Cardiac muscle cell (in vitro differentiated cells and primary cell): ENCODE data around the gene OR5K2. TPM values are rescaled to one million over a fixed set of nuclear protein-coding genes. Genes with fewer than 3 reads are reported as not detected.

Experiments
- DNase-seq, 2 donors: peaks; one replicate each; pipeline versions ENCODE4 v3.0.0 to v3.0.0-alpha.2; 2010 to 2017; ENCODE audit warnings: low read depth in 1 of 2, low spot score in 1 of 2
- H3K27ac ChIP-seq: fragments of 200-600 bp; sonication (generic); 2 replicates; pipeline ENCODE4 v1.5.1; 2016
- H3K27me3 ChIP-seq: fragments of 200-600 bp; sonication (generic); 2 replicates; pipeline ENCODE4 v1.6.0; 2016; ENCODE audit warnings: control low read depth
- H3K36me3 ChIP-seq: fragments of 200-600 bp; sonication (generic); 2 replicates; pipeline ENCODE4 v1.5.1; 2016; ENCODE audit warnings: control low read depth
- H3K4me1 ChIP-seq: fragments of 200-600 bp; sonication (generic); 2 replicates; pipeline ENCODE4 v1.8.1; 2017; ENCODE audit warnings: low read depth, mild to moderate bottlenecking, mixed run types
- H3K4me3 ChIP-seq: fragments of 200-600 bp; sonication (generic); 2 replicates; pipeline ENCODE4 v1.5.1; 2016; ENCODE audit warnings: mild to moderate bottlenecking
- H3K9me3 ChIP-seq: fragments of 200-600 bp; sonication (generic); 2 replicates; pipeline ENCODE4 v1.5.1; 2017; ENCODE audit warnings: low read depth, mild to moderate bottlenecking, control low read depth
- polyA plus RNA-seq: library from polyadenylated mRNA; unstranded; fragments of >200 nt; fragmentation: Nextera tagmentation; extraction: Ambion mirVana; gene quantifications from 2 replicates; pipeline ENCODE4 v1.2.1, GENCODE V29; 2016
- total RNA-seq: library from RNA; depleted of rRNA; stranded (reverse); fragments of >200 nt; gene quantifications from 2 replicates; pipeline ENCODE4 v1.2.3, GENCODE V29; 2016
- TF ChIP-seq, protein P1 (sequence below): IDR thresholded peaks from 2 replicates; pipeline ENCODE4 v1.5.1; 2012; ENCODE audit warnings: low read depth, mild to moderate bottlenecking, low read length

Gene OR5K2
- total and polyA plus RNA-seq, 2 experiments from 2014 or later = not detected

DNA sequence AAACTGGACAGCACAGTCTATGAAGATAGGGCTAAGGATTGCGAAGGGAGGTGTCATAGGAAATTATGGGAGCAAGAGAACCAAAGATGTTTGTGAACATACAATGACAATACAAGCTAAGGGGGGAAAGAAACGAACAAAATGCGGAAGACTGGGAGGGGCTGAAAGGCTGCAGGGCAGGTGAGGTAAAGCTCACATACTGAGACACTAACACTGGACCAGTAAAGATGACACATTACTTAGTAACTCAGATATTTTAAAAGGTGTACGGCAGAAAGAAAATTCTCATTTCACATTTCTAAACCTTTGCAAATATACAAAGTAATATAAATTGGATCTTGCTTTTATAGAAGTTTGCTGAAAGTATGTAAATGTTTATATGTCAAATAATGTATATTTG is 15.1 kb downstream of the OR5K2 start:
- no peak for DNase-seq
- Histone ChIP-seq H3K9me3 (no peaks in the 10 kb centered on the region), H3K4me3 (no peak overlapping the region), H3K36me3 (peaks cover 14% of the 10 kb centered on the region), H3K4me1 (peaks cover 8% of the 10 kb centered on the region), H3K27ac (no peak overlapping the region), H3K27me3 (no peaks in the 10 kb centered on the region)
- TF ChIP-seq, protein P1, sequence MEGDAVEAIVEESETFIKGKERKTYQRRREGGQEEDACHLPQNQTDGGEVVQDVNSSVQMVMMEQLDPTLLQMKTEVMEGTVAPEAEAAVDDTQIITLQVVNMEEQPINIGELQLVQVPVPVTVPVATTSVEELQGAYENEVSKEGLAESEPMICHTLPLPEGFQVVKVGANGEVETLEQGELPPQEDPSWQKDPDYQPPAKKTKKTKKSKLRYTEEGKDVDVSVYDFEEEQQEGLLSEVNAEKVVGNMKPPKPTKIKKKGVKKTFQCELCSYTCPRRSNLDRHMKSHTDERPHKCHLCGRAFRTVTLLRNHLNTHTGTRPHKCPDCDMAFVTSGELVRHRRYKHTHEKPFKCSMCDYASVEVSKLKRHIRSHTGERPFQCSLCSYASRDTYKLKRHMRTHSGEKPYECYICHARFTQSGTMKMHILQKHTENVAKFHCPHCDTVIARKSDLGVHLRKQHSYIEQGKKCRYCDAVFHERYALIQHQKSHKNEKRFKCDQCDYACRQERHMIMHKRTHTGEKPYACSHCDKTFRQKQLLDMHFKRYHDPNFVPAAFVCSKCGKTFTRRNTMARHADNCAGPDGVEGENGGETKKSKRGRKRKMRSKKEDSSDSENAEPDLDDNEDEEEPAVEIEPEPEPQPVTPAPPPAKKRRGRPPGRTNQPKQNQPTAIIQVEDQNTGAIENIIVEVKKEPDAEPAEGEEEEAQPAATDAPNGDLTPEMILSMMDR = no peak

DNA sequence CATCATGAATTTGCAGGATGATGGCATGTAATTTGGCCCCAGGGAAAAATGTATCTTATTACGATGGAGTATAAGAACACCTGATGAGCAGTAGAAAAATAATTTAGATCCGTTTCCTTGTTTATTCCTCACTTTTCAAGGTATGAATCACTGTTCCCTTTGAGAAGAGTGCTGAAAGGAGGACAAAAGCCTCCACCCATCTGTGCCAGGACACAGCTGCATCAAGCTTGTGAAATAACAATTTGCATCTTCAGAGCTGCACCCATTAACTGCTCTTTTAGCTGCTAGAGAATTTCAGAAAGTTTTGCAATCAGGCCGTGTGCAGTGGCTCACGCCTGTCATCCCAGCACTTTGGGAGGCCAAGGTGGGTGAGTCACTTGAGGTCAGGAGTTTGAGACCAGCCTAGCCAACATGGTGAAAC is 15.6 kb downstream of the OR5K2 start:
- no peak overlapping the region for H3K4me3 ChIP-seq
- DNase-seq = peak in 1 of 2 donors; percentile 79

DNA sequence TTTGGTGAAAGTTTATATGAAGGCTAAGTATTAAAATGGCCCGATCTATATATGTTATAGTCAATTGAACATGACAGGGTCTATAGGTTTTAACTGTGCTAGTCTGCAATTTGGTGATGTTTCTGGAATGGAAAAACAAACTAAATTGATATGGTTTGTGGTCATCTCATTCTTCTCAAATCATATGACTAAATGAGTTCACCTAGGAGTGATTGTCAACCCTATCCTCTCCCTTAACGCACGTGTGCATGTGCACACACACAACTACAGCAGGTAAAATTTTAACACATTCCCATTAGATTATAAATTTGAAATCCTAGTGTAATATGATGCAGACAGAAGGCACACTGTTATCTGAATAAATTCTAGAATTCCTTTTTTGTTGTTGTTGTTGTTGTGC is 16.3 kb downstream of the OR5K2 start:
- DNase-seq = no peak
- Histone ChIP-seq H3K27ac (no peak overlapping the region), H3K9me3 (no peaks in the 10 kb centered on the region), H3K4me3 (no peak overlapping the region), H3K36me3 (peaks cover 14% of the 10 kb centered on the region), H3K27me3 (no peaks in the 10 kb centered on the region), H3K4me1 (peaks cover 8% of the 10 kb centered on the region)
- TF ChIP-seq, protein P1 = no peak

More for the DNA sequence above, 15.6 kb downstream of the OR5K2 start:
- Histone ChIP-seq H3K9me3 (no peaks in the 10 kb centered on the region), H3K4me1 (peaks cover 8% of the 10 kb centered on the region), H3K27me3 (no peaks in the 10 kb centered on the region), H3K27ac (no peak overlapping the region), H3K36me3 (peaks cover 14% of the 10 kb centered on the region)
- TF ChIP-seq, protein P1 = no peak

DNA sequence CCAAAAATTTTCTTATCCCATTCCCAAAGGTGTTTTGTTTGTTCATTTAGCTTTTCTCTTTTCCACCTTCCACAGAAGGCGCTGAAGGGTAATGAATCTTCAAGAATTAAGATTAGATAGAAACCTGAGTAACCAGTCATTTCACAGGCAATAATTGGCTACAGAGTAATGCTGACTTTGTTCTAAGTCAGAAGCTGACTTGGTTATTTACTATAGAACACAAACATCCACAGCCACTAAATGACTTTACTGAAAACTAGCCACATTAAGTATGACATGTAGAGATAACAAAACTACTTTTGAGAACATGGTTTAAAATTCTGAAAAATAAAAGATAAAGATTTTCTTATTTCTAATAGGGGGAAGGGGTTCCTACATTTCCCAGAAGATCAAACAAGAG is 17.5 kb downstream of the OR5K2 start:
- Histone ChIP-seq H3K27ac (no peak overlapping the region), H3K4me1 (peaks cover 8% of the 10 kb centered on the region), H3K9me3 (no peaks in the 10 kb centered on the region), H3K36me3 (peaks cover 14% of the 10 kb centered on the region), H3K27me3 (no peaks in the 10 kb centered on the region), H3K4me3 (no peak overlapping the region)
- TF ChIP-seq, protein P1 = no peak
- DNase-seq = no peak

DNA sequence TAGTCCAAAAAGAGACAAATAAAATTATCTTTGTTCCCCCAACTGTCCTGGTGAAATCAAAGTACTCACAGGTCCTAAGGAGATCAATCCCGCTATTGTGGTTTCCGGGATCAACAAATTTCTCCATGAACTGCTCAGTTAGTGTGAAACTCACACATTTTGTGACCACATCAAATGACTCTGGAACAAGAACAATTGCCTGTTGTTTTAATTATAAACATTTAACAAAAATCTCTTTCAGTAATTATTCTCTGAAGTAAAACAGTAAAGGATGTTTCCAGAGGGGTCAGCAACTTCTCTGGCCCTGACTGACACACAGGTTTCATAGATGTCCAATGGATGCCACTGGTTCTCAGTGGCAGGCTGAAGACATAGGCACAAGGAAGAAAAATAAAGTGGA is 21.3 kb downstream of the OR5K2 start:
- H3K4me1 ChIP-seq = peaks cover 13% of the 10 kb centered on the region
- H3K4me3 ChIP-seq = no peak overlapping the region
- TF ChIP-seq, protein P1 = no peak
- no peaks in the 10 kb centered on the region for H3K27me3 ChIP-seq
- H3K9me3 ChIP-seq = no peaks in the 10 kb centered on the region
- H3K36me3 ChIP-seq = peaks cover 14% of the 10 kb centered on the region
- DNase-seq = no peak
- H3K27ac ChIP-seq = no peak overlapping the region

DNA sequence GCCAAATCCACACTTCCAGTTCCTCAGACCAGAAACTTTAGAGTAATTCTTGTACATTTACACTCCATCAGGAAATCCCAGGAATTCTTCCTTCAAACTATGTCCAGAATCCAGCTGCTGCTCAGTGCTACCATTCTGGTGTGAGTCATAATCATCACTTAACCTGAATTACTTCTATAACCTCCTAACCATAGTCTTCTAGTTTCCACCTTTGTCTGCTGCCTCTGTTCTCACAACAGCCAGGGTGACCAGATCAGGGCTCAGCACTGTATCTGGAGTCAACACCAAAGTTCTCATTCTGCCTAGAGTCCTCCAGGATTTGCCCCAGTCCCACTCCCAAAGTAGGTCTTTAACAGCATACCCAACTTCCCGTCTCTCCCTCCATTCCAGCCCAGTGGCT is 21.9 kb downstream of the OR5K2 start:
- H3K36me3 ChIP-seq = peaks cover 14% of the 10 kb centered on the region
- no peak for DNase-seq

More for the DNA sequence above, 21.9 kb downstream of the OR5K2 start:
- Histone ChIP-seq H3K9me3 (no peaks in the 10 kb centered on the region), H3K4me3 (no peak overlapping the region), H3K27me3 (no peaks in the 10 kb centered on the region), H3K4me1 (peaks cover 13% of the 10 kb centered on the region), H3K27ac (no peak overlapping the region)
- TF ChIP-seq, protein P1 = no peak
